Lower leg skin (tissue), 3 donors: ENCODE results near the gene GNAI2.

Experiments
- CTCF ChIP-seq, 3 donors: fragments of 450-650 bp; IDR thresholded peaks; one replicate each; pipeline ENCODE4 v1.5.1; 2016; ENCODE audit warnings: antibody characterized with exemption in 3 of 3, mild to moderate bottlenecking in 3 of 3, moderate library complexity in 2 of 3
- POLR2A ChIP-seq, 2 donors: fragments of 450-650 bp; IDR thresholded peaks; one replicate each; pipeline ENCODE4 v1.6.1; 2016 to 2017; ENCODE audit warnings: antibody characterized with exemption in 2 of 2, mild to moderate bottlenecking in 1 of 2, moderate library complexity in 1 of 2

- no peak for TF ChIP-seq CTCF (IDR thresholded peaks at IDR 0.05)
- no peak for TF ChIP-seq POLR2A (IDR thresholded peaks at IDR 0.05)
Measured at GRCh38 chr3:50219285-50219684, 16.7 kb upstream of the GNAI2 start.
